GM19372 (cell line): ENCODE results near the gene PRRC2C.
A peak's percentile ranks its signal among the peaks of the same experiment; 100 is the strongest.
"Not testable (repeated sequence)": the region's sequence is repeated elsewhere in the genome, so short reads cannot be mapped to it uniquely, and the experiment has no call there.

ENCODE experiments used
- ATAC-seq: cut with Tn5 transposase; IDR thresholded peaks from one replicate; pipeline ENCODE4 v1.9.1; 2021; ENCODE audit warnings: mild to moderate bottlenecking, low read depth, moderate library complexity; ENCODE audit not compliant: unreplicated experiment

Gene PRRC2C

DNA sequence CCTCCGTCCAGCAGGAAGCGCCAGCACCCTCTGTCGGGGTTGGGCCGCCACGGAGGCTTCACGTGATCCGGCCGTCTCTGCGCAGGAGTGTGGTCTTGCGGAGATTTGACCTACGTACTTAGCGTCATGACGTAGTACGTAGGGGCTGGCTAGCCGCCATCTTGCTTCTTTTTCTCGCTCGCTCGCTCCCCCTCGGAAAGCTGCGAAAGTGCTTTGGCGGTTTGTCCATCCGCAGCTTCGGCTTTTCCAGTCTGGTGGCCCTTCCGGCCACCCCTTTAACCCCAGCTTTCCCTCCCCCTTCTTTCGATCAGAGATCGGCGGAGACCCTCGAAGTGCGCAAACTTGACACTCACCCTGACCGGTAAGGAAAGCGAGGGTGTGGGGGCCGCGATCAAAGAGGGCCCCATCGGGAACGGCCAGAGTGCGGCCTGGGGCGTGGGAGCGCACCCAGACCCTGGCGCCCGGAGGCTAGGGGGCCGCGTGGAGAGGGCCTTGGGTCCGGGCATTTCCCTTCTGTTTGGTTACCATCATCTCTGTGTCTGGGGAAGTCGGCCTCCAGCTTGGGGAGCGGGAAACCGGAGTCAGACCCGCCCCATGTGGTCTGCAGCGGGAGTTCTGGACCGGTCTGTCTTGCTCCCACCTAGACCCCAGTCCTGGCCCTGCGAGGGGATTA lies at the start of gene PRRC2C:
PRRC2C (plus strand) TSS at position 156 of the 673 bp plus-strand sequence. CDS start 26,559 bp downstream, outside the sequence.
- ATAC-seq = peak; percentile 95

DNA sequence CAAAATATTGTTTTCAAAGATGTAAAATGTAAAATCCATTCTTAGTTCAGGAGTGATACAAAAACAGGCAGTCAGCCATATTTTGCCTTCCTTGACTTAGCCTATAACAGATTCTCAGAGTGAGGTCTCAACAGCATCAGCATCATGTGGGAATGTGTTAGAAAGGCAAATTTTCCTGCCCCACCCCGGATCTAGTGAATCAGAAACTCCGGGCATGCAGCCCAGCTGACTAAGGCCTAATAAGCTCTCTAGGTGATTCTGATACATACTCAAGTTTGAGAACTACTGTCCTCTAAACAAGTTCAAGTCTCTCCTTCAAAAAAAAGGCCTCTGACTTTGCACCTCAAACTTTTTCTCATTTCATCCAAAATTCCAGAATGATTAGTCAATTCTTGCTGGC lies 46.9 kb upstream of the PRRC2C start:
- no peak for ATAC-seq

DNA sequence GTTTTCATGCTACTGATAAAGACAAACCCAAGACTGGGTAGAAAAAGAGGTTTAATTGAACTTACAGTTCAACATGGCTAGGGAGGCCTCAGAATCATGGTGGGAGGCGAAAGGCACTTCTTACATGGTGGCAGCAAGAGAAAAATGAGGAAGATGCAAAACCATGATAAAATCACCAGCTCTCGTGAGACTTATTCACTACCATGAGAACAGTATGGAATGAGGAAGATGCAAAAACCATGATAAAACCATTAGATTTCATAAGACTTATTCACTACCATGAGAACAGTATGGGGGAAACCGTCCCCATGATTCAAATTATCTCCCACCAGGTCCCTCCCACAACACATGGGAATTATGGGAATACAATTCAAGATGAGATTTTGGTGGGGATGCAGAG lies 45.1 kb upstream of the PRRC2C start:
- not testable (repeated sequence) for ATAC-seq

DNA sequence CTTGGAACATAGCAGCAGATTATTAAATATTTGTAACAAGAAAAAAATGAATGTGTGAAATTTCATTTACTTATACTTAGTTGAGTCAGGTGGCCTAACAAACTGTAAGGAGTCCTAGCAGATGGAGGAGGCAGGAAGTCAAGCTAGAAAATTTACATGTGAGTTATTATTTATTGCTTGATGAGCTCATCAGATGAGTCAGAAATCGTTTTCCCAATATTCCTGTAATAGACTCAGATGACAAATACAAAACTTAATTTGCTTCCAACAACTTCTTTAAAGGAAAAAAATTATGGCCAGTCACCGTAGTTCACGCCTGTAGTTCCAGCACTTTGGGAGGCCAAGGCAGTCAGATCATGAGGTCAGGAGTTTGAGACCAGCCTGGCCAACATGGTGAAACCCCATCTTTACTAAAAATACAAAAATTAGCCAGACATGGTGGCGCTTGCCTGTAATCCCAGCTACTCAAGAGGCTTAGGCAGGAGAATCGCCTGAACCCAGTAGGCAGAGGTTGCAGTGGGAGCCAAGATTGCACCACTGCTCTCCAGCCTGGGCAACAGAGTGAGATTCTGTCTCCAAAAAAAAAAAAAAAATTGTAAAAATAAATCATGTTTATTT lies 43.9 kb upstream of the PRRC2C start:
- ATAC-seq = not testable (repeated sequence)

DNA sequence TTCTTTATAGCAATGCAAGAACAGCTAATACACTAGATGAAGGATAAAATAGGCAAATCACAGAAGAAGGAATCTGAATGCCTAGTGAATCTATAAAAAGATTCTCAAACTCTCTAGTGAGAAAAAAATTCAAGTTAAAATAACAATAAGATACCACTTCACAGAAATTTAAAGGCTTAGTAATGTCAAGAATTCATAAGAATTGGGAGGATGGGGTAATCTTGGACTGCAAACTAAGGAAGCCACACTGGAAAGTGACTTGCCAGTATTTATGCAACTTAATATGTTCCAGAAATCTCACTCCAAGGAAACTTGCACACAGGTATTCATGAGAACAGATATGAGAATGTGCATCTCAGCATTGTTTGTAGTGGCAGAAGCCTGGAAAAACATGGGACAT lies 38.9 kb upstream of the PRRC2C start:
- no peak for ATAC-seq

DNA sequence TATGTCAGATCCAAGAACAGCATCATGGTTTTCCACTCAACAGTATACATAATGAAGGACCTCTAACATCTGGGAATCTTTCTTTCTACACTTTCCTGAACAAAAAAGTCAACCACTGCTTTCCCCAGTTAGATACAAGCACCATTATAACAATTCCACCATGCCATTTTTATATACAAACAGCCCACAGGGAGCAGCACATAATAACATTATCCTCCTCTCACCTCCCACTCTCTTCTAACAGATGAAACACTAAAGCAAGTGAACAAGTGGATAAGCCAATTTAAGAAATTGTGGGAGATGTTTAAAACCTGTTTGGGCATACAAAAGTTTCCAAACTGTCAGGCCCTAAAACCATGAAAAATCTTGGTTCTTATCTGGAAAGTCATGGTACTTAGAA lies 29.4 kb upstream of the PRRC2C start:
- no peak for ATAC-seq

DNA sequence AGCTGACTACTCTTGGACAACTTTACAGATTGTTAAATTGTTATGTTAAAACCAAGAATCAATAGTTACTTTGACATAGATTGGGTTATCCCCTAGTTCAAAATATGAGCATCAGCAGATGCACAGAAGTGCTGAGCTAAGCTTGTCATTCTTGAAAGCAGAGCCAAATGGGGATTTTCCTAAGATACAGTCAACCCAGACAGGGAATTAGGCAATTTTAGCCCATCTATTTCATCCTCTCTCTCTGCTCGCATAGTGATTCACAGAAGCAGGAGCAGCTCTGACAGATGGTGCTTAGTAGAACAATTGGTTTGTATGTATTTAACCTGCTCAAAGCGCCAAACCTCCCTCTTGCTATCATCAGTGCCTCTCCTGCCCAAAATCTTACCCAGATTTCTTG lies 27.9 kb upstream of the PRRC2C start:
- no peak for ATAC-seq

DNA sequence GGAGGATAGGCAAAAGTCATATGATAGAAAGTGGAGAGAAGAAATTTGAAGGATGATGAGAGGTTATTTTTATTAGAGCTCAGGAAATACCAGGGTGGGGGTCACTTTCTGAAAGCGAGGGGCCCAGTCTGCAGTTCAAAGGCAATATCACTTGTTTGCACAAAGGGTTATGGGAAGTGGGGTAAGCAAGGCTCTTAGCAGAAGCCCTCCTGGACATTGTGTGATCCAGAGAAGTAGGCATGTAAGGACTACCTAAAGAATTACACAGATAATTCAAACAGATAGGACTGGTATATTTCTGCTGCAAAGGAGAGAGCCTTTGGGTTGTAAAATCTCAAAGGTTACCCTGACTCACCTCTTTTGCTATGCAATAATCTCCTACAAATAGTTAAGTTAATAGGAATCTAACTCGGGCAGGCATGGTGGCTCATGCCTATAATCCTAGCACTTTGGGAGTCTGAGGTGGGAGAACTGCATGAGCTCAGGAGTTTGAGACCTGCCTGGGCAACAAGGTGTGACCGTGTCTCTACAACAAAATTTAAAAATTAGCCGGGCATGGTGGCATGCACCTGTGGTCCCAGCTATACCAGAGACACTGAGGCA lies 25.2 kb upstream of the PRRC2C start:
- ATAC-seq = no peak

DNA sequence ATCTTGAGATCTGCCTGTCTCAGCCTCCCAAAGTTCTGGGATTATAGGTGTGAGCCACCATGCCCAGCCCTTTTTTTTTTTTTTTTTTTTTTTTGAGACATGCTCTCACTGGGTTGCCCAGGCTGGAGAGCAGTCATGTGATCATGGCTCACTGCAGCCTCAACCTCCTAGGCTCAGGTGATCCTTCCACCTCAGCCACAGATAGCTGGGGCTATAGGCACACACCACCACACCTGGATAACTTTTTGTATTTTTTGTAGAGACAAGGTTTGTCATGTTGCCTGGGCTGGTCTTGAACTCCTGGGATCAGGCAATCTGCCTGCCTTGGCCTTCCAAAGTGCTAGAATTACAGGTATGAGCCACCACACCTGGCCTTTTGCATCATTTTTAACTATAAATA lies 17.7 kb upstream of the PRRC2C start:
- no peak for ATAC-seq

DNA sequence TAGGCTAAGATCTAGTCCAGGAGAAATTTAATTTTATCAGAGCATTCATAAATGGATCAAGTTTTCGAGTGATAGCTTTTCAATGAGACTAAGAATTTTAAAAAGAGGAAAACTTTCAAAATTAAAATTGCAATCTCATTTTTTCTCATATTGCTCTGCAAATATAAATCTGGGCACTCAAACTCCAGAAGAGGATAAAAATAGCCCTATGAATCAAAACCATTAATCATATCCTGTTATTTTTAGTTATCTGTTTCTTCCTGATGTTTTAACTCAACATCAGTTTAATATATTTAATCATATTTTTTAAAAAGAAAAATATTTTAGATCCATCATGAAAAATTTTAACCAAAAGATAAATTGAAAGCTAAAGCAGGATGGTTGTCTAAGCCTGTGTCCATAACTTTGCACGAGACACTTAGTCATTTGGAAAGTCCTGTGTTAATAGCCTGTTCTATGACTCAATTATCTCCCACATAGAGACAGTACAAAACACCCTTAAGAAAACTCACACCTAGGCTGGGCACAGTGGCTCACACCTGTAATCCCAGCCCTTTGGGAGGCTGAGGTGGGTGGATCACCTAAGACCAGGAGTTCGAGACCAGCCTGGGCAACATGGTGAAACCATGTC lies 17.1 kb upstream of the PRRC2C start:
- no peak for ATAC-seq

DNA sequence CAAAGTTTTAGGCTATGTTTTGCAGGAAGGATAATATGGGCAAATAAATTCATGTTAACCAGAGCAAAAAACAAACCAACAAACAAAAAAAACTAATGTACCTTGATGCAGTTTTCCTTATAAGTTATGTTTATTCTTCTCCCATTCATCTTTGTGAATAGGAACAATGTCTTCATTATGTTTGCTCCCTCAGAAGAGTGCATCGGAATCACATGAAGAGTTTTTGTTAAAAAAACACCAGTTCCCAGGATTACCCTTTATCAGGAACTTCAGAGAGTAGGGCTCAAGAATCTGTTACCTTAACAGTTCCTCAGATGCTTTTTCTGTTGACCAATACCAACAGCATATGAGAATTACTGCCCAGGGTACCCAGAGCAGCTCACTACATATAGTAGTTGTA lies 14.6 kb upstream of the PRRC2C start:
- ATAC-seq = no peak

DNA sequence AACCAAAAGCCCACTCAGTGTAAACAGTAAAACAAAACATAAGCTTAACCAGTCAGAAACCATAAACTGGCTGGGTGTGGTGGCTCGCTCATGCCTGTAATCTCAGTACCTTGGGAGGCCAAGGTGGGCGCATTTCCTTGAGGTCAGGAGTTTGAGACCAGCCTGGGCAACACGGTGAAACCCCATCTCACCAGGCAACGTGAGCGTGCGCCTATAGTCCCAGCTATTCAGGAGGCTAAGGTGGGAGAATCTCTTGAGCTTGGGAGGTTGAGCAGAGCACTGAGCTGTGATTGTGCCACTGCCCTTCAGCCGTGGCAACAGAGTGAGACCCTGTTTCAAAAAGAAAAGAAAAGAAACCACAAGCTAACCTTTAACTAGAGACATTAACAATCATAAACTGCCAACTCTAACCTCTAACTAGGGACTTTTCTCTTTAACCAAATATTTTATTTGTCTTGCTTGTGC lies 13.1 kb upstream of the PRRC2C start:
- ATAC-seq = no peak

DNA sequence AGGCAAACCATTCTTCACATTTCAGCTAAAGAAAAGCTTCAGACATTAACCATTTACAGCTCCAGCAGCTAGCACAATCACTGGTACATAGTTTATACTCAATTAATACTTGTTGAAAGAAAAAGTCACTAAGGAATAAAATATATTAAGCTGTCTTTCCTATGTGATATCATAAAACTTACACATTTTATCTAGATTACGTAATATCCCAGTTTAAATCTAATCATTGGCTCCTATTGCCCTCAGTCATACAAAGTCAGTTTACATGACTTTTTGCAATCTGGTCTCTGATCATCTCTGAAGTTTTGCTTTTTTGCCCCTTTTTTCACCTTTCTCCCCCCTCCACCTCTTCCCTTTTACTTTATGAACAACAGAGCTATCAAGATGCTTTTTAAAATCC lies 8.5 kb upstream of the PRRC2C start:
- ATAC-seq = no peak

DNA sequence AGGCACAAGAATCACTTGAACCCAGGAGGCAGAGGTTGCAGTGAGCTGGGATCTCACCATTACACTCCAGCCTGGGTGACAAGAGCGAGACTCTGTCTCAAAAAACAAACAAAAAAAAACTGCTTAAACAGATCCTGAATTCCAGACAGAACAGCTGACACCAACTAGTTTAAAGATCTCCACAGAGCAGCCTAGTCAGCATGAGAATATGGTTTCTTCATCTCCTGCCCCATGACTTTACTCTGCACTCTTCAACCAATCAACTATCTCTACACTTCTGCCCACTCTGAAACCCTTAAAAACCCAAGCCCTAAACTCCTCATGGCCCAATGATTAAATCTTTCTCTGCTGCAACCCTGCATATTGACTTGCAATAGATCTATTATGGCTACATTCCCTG lies 7.5 kb upstream of the PRRC2C start:
- no peak for ATAC-seq

DNA sequence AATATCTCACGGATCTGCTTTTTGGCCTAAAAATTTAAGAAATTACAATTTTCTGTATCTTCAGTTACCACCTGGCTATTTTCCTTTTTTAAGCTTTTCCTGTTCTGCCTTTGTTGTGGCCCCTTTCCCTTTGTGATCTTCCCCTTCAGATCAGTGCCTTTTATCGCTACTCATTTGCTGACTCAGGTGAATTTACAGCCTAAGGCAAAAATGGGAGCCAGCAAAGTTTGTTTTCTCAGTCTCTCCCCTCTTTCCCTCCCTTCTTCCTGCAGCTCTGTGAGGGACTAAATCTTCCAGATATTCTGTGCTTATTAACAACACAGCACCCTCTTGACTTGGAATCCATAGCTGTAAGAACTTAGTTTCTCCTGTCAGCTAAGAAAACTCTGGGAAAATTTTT lies 5.3 kb upstream of the PRRC2C start:
- ATAC-seq = no peak

DNA sequence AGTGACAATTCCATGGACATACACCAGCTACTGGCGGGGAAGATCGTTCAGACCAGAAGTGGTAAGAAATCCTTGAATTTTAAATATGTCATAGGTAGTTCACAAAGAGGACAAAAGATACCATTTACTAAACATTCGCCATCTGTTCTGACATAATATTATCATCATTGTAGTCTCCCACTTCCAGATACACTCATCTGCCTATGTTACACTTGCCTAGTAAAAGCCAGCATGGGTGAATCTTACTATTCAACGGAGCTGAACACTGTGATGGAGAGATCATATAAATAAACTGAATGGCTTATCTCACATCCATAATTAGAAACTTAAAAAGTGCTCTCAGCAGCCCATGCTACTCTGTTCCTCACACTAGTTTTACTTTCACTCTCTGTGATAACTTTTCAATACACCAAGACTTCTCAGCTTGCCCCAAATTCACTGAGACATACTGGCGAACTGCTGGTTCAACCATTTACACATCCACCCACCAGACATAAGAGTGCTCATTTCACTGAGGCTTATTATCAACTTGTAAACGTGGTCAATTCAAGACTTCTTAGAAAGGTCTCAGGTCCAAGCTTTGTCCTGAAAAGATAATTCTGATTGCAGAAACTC lies 463 bp upstream of the PRRC2C start:
- peak; percentile 49 for ATAC-seq

DNA sequence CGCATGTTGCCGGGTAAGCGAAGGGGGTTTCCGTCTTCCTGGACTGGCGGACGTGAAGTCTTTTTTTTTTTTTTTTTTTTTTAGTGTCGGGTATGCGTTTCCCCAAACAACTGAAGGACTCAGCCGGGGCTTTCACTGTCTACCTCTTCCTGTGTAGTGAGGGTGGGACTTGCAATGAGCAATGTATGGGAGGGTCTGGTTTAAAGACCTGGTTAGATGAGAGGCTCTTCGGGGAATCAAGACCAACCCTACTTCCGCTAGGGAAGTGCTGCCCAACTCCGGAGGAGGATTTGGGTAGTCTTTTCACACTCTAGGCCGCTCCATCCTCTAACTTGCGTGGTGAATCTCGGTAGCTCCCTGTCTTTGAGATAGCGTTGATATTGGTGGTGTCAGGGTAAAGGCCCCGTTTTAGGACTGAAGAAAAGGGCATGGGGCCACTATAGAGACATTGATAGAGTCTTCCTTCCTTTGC lies 754 bp downstream of the PRRC2C start:
- peak; percentile 31 for ATAC-seq

DNA sequence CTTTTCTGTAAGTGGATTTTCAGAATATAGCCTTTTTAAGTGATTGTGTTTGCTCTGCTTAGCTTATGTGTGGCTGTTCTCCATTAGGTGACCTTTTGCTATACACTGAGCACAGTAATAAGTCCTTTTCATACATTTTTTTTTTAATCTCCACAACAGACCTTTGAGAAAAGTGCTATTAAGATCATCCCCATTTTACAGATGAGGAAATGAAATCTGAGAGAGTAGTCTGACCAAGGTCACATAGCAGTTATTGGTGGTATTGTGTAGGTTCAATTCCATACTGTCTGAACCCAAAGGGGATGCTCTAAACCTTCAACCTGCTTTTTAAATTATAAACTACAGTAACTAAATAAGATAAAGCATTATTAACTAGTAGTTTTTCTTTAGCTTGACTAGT lies 1.7 kb downstream of the PRRC2C start:
- ATAC-seq = no peak

DNA sequence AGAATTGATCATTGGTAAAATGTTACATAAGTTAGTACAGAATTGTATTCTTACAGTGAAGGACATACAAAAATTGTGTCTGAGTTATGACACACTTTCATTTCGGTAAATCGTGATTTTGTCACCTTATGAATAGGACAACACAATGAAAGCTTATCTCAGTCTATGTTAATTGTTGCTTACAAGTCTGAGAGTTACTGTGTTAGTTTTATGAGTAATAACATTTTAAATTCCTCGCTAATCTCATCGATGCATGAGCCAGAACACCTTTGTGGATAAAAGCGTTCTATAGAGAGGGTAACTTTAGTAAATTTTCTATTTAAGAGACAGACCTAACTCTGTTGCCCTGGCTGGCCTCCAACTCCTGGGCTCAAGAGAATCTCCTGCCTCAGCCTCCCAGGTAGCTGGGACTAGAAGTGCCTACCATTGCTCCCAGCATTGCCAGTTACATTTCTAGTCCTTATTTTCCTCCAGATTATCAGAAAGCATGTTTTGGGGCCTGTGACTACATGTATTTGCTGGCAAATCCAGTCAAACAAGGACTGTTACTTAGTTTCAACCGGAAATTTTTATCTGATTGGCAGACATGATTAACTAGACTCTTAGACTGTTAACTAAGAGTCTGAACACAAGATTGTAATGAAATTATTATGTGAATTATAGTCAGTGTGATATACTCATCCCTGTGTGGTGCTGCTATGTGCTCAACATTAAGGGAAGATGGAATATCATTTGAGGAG lies 3.0 kb downstream of the PRRC2C start:
- no peak for ATAC-seq

DNA sequence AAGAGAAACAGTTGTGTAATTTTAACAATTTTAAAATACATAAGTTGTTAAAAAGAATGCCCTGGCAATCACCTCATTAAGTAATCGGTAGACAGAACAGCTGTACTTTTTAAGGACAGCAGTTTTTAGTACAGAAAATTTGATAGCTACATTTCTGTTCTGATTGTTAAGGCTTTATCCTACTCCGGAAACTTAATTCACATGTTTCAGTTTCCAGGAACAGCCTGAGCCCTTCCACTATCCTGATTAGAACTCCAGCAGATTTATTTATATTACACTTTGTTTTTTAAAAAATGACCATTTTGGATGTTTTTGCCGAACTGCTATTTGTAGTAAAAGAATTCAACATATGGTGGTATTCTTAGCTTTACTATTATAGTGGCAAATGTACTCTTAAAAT lies 8.7 kb downstream of the PRRC2C start:
- no peak for ATAC-seq
